Calu3 (cell line): ENCODE measurements around the gene CCNG2. TPM values are rescaled to one million over a fixed set of nuclear protein-coding genes. Genes with fewer than 3 reads are reported as not detected.

Experiments
- BruUV-seq: library from RNA; stranded (reverse); fragments of 400-500 nt; replicated peaks from 2 replicates; lab custom pipeline; 2021; lab: Mats Ljungman, UMichigan
- CTCF ChIA-PET: fragments of 300-600 bp; sonication (Branson Sonifier 250); formaldehyde crosslinking; loops from one replicate; lab custom pipeline; 2022; ENCODE audit warnings: antibody characterized with exemption; lab: Charles Lee
- DNase-seq: peaks from one replicate; pipeline ENCODE4 v3.0.0; 2022
- H3K27ac Mint-ChIP-seq: one replicate; pipeline ENCODE4 v1.8.0; 2022; ENCODE audit warnings: mixed read lengths; ENCODE audit not compliant: unreplicated experiment
- H3K27me3 Mint-ChIP-seq: one replicate; pipeline ENCODE4 v1.8.0; 2022; ENCODE audit warnings: mixed read lengths; ENCODE audit not compliant: unreplicated experiment
- H3K36me3 Mint-ChIP-seq: one replicate; pipeline ENCODE4 v1.8.0; 2022; ENCODE audit warnings: mild to moderate bottlenecking, moderate library complexity, mixed read lengths; ENCODE audit not compliant: insufficient read depth, unreplicated experiment
- H3K4me1 Mint-ChIP-seq: one replicate; pipeline ENCODE4 v1.8.0; 2022; ENCODE audit warnings: mild to moderate bottlenecking, low read depth, mixed read lengths; ENCODE audit not compliant: unreplicated experiment
- H3K4me3 Mint-ChIP-seq: one replicate; pipeline ENCODE4 v1.8.0; 2022; ENCODE audit warnings: mild to moderate bottlenecking, low read depth, moderate library complexity, mixed read lengths; ENCODE audit not compliant: unreplicated experiment
- H3K9me3 Mint-ChIP-seq: one replicate; pipeline ENCODE4 v1.8.0; 2022; ENCODE audit warnings: low read depth, mixed read lengths; ENCODE audit not compliant: unreplicated experiment
- intact Hi-C: fragments of 100-400 bp; cut with micrococcal nuclease; formaldehyde crosslinking; loops from one replicate; pipeline ENCODE4 v1.10.0; 2022; ENCODE audit not compliant: unreplicated experiment
- total RNA-seq: library from RNA; stranded (reverse); gene quantifications from 2 replicates; pipeline ENCODE4 v1.2.3, GENCODE V29; 2022
- TF ChIP-seq, protein P1 (sequence below): fragments of 200-600 bp; IDR thresholded peaks from one replicate; pipeline ENCODE4 v1.8.0; 2022; ENCODE audit warnings: antibody characterized with exemption; ENCODE audit not compliant: unreplicated experiment

CCNG2 gene
- total RNA-seq, 1 experiment from 2014 or later, result 25.2 TPM

DNA sequence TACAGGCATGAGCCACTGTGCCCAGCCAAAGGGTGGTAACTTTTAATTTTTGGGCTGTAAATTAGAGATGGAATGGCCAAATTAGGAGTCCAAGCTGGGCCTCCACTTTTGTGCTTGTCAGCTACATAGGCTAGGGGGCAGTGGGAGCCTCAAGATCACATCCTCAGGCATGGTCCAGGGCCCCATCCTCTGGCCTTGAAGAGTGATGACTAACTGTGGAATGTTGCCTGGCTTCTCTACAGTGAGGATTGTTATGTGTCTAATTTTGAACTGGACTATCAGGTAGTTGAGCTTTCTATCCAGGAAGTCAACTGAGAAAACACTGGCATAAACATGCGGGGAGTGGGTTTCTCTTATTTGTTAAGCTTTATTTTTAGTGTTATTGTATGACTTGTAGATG, 33.0 kb downstream of the CCNG2 start:
- no peaks in the 10 kb centered on the region for H3K36me3 Mint-ChIP-seq
- CTCF ChIA-PET, result interaction anchor here (1.4 to 1.6 kb wide), 2 partner anchors 13 to 138 kb away, joined by 3 to 19 read pairs; no protein-coding TSS in a partner anchor
- TF ChIP-seq, protein P1, sequence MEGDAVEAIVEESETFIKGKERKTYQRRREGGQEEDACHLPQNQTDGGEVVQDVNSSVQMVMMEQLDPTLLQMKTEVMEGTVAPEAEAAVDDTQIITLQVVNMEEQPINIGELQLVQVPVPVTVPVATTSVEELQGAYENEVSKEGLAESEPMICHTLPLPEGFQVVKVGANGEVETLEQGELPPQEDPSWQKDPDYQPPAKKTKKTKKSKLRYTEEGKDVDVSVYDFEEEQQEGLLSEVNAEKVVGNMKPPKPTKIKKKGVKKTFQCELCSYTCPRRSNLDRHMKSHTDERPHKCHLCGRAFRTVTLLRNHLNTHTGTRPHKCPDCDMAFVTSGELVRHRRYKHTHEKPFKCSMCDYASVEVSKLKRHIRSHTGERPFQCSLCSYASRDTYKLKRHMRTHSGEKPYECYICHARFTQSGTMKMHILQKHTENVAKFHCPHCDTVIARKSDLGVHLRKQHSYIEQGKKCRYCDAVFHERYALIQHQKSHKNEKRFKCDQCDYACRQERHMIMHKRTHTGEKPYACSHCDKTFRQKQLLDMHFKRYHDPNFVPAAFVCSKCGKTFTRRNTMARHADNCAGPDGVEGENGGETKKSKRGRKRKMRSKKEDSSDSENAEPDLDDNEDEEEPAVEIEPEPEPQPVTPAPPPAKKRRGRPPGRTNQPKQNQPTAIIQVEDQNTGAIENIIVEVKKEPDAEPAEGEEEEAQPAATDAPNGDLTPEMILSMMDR, result no peak
- no peaks in the 10 kb centered on the region for H3K9me3 Mint-ChIP-seq
- no peak overlapping the region for H3K4me3 Mint-ChIP-seq
- H3K27ac Mint-ChIP-seq, result no peak overlapping the region
- H3K27me3 Mint-ChIP-seq, result peaks cover 12% of the 10 kb centered on the region
- H3K4me1 Mint-ChIP-seq, result peaks cover 6% of the 10 kb centered on the region
- intact Hi-C loops, result no loop called here
- peak; percentile 37 for DNase-seq
- BruUV-seq, result no TSS peak

DNA sequence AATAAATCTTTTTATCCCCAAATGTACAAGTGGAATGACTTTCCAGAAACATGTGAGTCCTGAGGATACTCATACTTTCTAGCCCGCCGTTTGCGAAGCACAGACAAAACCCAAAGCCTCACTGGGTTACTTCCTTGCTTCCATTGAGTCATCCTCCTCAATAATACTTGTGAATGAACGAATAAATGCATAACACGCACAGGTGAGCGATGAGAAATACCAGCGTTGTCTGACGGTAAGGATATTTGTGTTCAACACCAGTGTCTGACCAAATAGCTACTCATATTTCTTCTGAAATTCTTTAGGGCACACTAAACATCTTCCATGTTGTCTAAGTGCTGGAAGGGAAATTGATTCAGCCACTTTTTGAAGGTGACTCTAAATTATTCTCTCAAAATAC, 36.0 kb downstream of the CCNG2 start:
- Mint-ChIP-seq H3K36me3 (no peaks in the 10 kb centered on the region), H3K27ac (no peak overlapping the region), H3K27me3 (no peaks in the 10 kb centered on the region), H3K4me1 (peaks cover 6% of the 10 kb centered on the region), H3K4me3 (no peak overlapping the region), H3K9me3 (no peaks in the 10 kb centered on the region)
- CTCF ChIA-PET, result no interaction called here
- no peak for DNase-seq
- no TSS peak for BruUV-seq
- TF ChIP-seq, protein P1, result no peak
- intact Hi-C loops, result no loop called here

DNA sequence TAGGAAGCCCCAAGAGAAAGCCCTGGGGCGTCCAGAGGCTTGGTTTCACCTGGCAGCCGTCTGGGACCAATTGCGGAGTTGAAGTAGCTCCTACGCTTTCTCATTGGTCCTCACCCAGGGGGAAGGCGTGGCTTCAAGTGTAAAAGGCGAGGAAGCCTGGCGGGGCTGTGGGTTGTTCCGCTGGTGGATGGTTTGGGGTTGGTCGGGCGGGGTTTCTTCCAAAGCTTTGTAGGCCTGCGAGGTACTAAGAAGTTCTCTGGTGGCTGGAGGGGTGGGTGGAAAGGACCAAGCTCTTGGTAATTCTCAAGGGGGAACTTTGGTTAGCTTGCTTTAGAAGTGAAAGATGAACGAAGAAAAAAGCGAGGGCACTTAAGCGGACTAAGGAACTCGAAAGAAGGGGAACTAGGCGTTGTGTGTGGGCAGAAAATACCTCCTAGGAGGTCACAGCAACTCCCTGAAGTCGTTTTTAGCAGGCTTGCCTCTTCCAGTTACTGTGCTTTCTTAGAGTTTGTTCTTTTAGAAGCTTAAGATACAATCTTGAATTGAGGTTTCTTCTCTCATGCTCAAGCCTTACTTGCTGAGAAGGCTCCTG, 36.6 kb downstream of the CCNG2 start:
- intact Hi-C loops, result no loop called here
- Mint-ChIP-seq H3K4me1 (peaks cover 6% of the 10 kb centered on the region), H3K4me3 (no peak overlapping the region), H3K36me3 (no peaks in the 10 kb centered on the region), H3K27me3 (no peaks in the 10 kb centered on the region), H3K27ac (no peak overlapping the region), H3K9me3 (no peaks in the 10 kb centered on the region)
- TF ChIP-seq, protein P1, result no peak
- BruUV-seq, result no TSS peak
- CTCF ChIA-PET, result interaction anchor here (0.6 kb wide), 1 partner anchor 10 kb away, joined by 4 read pairs; no protein-coding TSS in a partner anchor
- no peak for DNase-seq

DNA sequence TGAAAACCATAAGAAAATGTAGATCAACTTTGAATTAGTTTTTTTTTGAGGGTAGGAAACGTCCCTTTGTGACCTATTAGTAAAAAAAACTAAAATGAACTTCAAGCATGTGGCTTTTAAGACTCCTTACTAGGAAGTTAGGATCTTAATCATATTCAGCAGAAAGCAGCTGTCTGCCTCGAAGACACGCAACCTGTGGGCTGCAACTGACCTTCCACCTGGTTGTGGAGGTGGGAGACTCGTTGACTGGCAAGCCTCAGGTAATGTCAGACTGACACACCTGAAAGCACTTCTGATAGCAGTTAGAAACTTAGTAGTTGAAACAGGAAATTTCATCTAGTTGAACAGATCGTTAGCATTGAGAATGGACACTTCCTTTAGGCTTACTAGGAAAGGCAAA, 37.4 kb downstream of the CCNG2 start:
- H3K4me3 Mint-ChIP-seq, result no peak overlapping the region
- H3K27ac Mint-ChIP-seq, result no peak overlapping the region
- no peaks in the 10 kb centered on the region for H3K36me3 Mint-ChIP-seq
- no peaks in the 10 kb centered on the region for H3K27me3 Mint-ChIP-seq
- TF ChIP-seq, protein P1, result no peak
- H3K9me3 Mint-ChIP-seq, result no peaks in the 10 kb centered on the region
- DNase-seq, result no peak
- intact Hi-C loops, result no loop called here
- CTCF ChIA-PET, result interaction anchor here (0.6 kb wide), 1 partner anchor 9 kb away, joined by 4 read pairs; no protein-coding TSS in a partner anchor
- H3K4me1 Mint-ChIP-seq, result peaks cover 6% of the 10 kb centered on the region
- no TSS peak for BruUV-seq
